NCI-H1092 treated with DMSO at 0.1 percent for 48 hours (cell line): ENCODE data around the gene PCDHGA7.
"Not testable (repeated sequence)": the region's sequence is repeated elsewhere in the genome, so short reads cannot be mapped to it uniquely, and the experiment has no call there.

Experiments
- DNase-seq: peaks from one replicate; lab custom pipeline; 2025; lab: John Stamatoyannopoulos, UW

Gene PCDHGA7

GRCh38 chr5:141382469-141383294 is at the start of gene PCDHGA7:
Gene PCDHGA7, plus strand, starts transcription at chr5:141382742. Its CDS starts 158 bp downstream, at chr5:141382900.
- DNase-seq, result no peak

- DNase-seq, result no peak
Observed at GRCh38 chr5:141338538-141339306, 43.8 kb upstream of the PCDHGA7 start, which contains the start of gene PCDHGA2. Gene PCDHGA2, plus strand, starts transcription at chr5:141338760.

GRCh38 chr5:141340781-141341354 is 41.7 kb upstream of the PCDHGA7 start:
- DNase-seq, result not testable (repeated sequence)

- DNase-seq, result no peak
Observed at GRCh38 chr5:141342773-141343172, 39.8 kb upstream of the PCDHGA7 start.

GRCh38 chr5:141343242-141343952 is 39.1 kb upstream of the PCDHGA7 start, which contains the start of gene PCDHGA3:
Gene PCDHGA3, plus strand, starts transcription at chr5:141343829. Its CDS starts 205 bp downstream, at chr5:141344034.
- no peak for DNase-seq

- DNase-seq, result no peak
Observed at GRCh38 chr5:141343953-141344463, 38.5 kb upstream of the PCDHGA7 start.

DNA sequence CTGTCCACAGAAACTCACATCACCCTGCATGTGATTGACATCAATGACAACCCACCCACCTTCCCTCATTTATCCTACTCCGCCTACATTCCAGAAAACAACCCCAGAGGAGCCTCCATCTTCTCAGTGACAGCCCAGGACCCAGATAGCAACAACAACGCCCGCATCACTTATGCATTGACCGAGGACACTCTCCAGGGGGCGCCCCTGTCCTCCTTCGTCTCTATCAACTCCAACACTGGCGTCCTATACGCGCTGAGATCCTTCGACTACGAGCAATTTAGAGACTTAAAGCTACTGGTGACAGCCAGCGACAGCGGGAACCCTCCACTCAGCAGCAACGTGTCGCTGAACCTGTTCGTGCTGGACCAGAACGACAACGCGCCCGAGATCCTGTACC is 37.2 kb upstream of the PCDHGA7 start:
- DNase-seq, result no peak

DNA sequence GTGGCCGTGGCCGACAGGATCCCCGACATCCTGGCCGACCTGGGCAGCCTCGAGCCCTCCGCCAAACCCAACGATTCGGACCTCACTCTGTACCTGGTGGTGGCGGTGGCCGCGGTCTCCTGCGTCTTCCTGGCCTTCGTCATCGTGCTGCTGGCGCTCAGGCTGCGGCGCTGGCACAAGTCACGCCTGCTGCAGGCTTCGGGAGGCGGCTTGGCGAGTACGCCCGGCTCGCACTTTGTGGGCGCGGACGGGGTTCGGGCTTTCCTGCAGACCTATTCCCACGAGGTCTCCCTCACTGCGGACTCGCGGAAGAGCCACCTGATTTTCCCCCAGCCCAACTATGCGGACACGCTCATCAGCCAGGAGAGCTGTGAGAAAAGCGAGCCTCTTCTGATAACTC is 36.5 kb upstream of the PCDHGA7 start:
- DNase-seq, result not testable (repeated sequence)

GRCh38 chr5:141349917-141350619 is 32.5 kb upstream of the PCDHGA7 start, which contains the start of gene PCDHGB1:
Gene PCDHGB1, plus strand, starts transcription at chr5:141350099. Its CDS starts 162 bp downstream, at chr5:141350261.
- peak; percentile 13 for DNase-seq

GRCh38 chr5:141351591-141351990 is 31.0 kb upstream of the PCDHGA7 start:
- DNase-seq, result no peak

GRCh38 chr5:141354900-141355469 is 27.6 kb upstream of the PCDHGA7 start, which contains the start of gene PCDHGA4:
Gene PCDHGA4, plus strand, starts transcription at chr5:141355021. Its CDS starts 87 bp downstream, at chr5:141355108.
- DNase-seq, result no peak

DNA sequence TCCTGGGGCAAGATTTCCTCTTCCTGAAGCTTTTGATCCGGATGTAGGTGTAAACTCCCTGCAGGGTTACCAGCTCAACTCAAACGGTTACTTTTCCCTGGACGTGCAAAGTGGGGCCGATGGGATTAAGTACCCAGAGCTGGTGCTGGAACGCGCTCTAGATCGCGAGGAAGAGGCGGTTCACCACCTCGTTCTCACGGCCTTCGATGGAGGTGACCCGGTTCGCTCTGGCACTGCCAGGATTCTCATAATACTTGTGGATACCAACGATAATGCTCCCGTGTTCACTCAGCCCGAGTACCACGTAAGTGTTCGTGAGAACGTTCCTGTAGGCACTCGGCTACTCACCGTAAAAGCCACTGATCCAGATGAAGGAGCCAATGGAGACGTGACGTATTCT is 26.9 kb upstream of the PCDHGA7 start:
- no peak for DNase-seq

- DNase-seq, result no peak
Observed at GRCh38 chr5:141356133-141356532, 26.4 kb upstream of the PCDHGA7 start.

DNA sequence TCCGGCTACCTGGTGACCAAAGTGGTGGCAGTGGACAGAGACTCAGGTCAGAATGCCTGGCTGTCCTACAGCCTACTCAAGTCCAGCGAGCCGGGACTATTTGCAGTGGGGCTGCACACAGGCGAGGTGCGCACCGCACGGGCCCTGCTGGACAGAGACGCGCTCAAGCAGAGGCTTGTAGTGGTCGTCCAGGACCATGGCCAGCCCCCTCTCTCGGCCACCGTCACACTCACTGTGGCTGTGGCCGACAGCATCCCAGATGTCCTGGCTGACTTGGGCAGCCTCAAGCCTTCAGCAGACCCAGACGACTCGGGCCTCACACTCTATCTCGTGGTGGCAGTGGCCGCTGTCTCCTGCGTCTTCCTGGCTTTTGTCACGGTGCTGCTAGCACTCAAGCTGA is 25.6 kb upstream of the PCDHGA7 start:
- DNase-seq, result no peak

DNA sequence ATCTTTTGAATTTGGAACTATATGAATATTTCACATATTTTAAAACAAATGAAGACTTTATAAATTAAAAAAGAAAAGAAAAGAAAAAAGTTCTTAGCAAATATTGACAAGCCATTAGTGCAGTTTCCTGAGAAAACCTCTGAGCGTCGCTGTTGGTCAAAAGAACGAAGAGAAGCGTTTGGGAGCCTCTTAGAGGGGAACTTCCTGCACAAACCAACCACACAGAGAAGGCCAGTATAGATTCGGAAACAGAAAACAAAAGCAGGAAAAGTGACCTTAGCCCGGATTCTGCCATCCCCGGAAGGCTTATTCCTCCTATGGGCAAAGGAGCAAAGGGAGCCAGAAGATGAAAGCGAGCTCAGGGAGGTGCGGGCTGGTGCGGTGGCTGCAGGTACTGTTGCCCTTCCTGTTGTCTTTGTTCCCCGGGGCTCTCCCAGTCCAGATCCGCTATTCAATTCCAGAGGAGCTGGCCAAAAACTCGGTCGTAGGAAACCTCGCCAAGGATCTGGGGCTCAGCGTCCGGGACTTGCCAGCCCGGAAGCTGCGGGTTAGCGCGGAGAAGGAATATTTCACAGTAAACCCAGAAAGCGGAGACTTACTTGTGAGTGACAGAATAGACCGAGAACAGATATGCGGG is 22.6 kb upstream of the PCDHGA7 start, which contains the start of gene PCDHGB2:
Gene PCDHGB2, plus strand, starts transcription at position 205 of the 637 bp plus-strand sequence. Its CDS starts 142 bp downstream, at position 347.
- no peak for DNase-seq

GRCh38 chr5:141360685-141361084 is 21.9 kb upstream of the PCDHGA7 start:
- DNase-seq, result no peak

DNA sequence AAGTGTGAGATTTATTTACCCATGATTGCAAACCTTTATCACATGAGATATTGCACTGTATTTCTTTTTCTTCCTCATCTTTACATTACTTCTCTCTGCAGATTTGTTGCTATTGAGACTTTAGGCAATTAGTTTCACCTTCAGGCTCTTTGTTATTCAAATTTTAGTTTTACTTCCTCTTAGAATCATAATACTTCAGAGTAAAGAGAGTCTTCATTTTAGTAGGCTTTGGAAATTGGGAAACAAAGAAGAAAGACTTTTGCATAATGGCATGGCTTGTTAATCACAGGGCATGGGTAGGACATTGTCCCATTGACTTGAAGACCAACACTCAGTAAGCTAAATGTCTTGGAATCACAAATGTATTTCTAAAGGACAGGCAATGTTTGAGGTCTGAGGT is 19.8 kb upstream of the PCDHGA7 start:
- no peak for DNase-seq

GRCh38 chr5:141363952-141364660 is 18.4 kb upstream of the PCDHGA7 start, which contains the start of gene PCDHGA5:
Gene PCDHGA5, plus strand, starts transcription at chr5:141364162. Its CDS starts 169 bp downstream, at chr5:141364331.
- DNase-seq, result no peak
